Lower leg skin (tissue), 3 donors: ENCODE data around the gene CCDC33.

Experiments
- POLR2A ChIP-seq, 2 donors: fragments of 450-650 bp; IDR thresholded peaks; one replicate each; pipeline ENCODE4 v1.6.1; 2016 to 2017; ENCODE audit warnings: antibody characterized with exemption in 2 of 2, mild to moderate bottlenecking in 1 of 2, moderate library complexity in 1 of 2
- TF ChIP-seq, protein P1 (sequence below), 3 donors: fragments of 450-650 bp; IDR thresholded peaks; one replicate each; pipeline ENCODE4 v1.5.1; 2016; ENCODE audit warnings: antibody characterized with exemption in 3 of 3, mild to moderate bottlenecking in 3 of 3, moderate library complexity in 2 of 3

DNA sequence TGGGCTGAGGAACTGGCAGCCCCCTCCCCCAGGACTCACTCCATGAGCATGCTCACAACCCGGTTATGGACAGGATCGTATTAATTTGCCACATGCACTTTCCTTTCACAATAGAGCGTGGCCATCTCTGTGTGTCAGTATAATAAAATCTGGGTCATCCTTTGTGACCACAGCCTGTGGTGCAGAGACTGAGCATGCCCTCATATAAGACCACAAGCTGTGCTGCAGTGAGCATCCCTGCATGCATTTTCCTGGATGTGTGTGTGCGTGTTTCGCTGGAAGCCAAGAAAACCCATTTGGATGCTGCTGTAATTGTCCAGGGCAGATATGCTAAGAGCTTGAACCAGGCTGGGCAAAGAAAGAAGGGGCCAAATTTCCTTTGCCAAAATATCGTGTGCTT, 91.6 kb downstream of the CCDC33 start:
- no peak for TF ChIP-seq POLR2A (IDR thresholded peaks at IDR 0.05)
- TF ChIP-seq, protein P1, sequence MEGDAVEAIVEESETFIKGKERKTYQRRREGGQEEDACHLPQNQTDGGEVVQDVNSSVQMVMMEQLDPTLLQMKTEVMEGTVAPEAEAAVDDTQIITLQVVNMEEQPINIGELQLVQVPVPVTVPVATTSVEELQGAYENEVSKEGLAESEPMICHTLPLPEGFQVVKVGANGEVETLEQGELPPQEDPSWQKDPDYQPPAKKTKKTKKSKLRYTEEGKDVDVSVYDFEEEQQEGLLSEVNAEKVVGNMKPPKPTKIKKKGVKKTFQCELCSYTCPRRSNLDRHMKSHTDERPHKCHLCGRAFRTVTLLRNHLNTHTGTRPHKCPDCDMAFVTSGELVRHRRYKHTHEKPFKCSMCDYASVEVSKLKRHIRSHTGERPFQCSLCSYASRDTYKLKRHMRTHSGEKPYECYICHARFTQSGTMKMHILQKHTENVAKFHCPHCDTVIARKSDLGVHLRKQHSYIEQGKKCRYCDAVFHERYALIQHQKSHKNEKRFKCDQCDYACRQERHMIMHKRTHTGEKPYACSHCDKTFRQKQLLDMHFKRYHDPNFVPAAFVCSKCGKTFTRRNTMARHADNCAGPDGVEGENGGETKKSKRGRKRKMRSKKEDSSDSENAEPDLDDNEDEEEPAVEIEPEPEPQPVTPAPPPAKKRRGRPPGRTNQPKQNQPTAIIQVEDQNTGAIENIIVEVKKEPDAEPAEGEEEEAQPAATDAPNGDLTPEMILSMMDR (IDR thresholded peaks at IDR 0.05) = no peak
